WTC11 (cell line): ENCODE data around the gene TCF7. TPM values are rescaled to one million over a fixed set of nuclear protein-coding genes. Genes with fewer than 3 reads are reported as not detected.

Source experiments
- ATAC-seq: fragments of 200-7000 bp; cut with Tn5 transposase; 2 replicates; pipeline ENCODE4 v1.10.0; 2021; ENCODE audit warnings: mild to moderate bottlenecking, moderate library complexity
- CTCF ChIA-PET: fragments of 300-600 bp; sonication (Branson Sonifier 250); formaldehyde crosslinking; loops from one replicate; lab custom pipeline; 2021; ENCODE audit warnings: antibody characterized with exemption; lab: Charles Lee
- POLR2A ChIA-PET: fragments of 350-600 bp; sonication (Branson Sonifier 250); formaldehyde crosslinking; loops from one replicate; lab custom pipeline; 2021; ENCODE audit warnings: antibody characterized with exemption; lab: Charles Lee
- DNase-seq: peaks from one replicate; pipeline ENCODE4 v3.0.0; 2021; ENCODE audit warnings: low spot score
- H3K27ac Mint-ChIP-seq: 2 replicates; pipeline ENCODE4 v1.8.0; 2021; ENCODE audit warnings: mixed read lengths
- H3K27me3 Mint-ChIP-seq: 2 replicates; pipeline ENCODE4 v1.8.0; 2021; ENCODE audit warnings: low read depth, mild to moderate bottlenecking, moderate library complexity, mixed read lengths
- H3K36me3 Mint-ChIP-seq: 2 replicates; pipeline ENCODE4 v1.8.0; 2021; ENCODE audit warnings: mixed read lengths
- H3K4me1 Mint-ChIP-seq: 2 replicates; pipeline ENCODE4 v1.8.0; 2022; ENCODE audit warnings: mixed read lengths
- H3K4me3 Mint-ChIP-seq: 2 replicates; pipeline ENCODE4 v1.8.0; 2021; ENCODE audit warnings: mild to moderate bottlenecking, moderate library complexity, mixed read lengths
- H3K9me3 Mint-ChIP-seq: 2 replicates; pipeline ENCODE4 v1.8.0; 2021; ENCODE audit warnings: mixed read lengths
- CBFB ChIP-seq: sonication (generic); formaldehyde crosslinking; IDR thresholded peaks from 2 replicates; pipeline ENCODE4 v1.8.1; 2022; ENCODE audit warnings: mild to moderate bottlenecking, low read depth, missing genetic modification reagents
- FOXK1 ChIP-seq: sonication (generic); formaldehyde crosslinking; IDR thresholded peaks from 2 replicates; pipeline ENCODE4 v1.8.0; 2022; ENCODE audit warnings: mild to moderate bottlenecking, moderate library complexity, missing genetic modification reagents
- KAT7 ChIP-seq: sonication (generic); formaldehyde crosslinking; IDR thresholded peaks from 2 replicates; pipeline ENCODE4 v1.8.1; 2023; ENCODE audit warnings: missing genetic modification reagents, mild to moderate bottlenecking, borderline replicate concordance
- NFYB ChIP-seq: sonication (generic); formaldehyde crosslinking; conservative IDR thresholded peaks from 2 replicates; pipeline ENCODE4 v1.8.0; 2022; ENCODE audit warnings: low read depth, missing genetic modification reagents
- NR2C2 ChIP-seq: sonication (generic); formaldehyde crosslinking; IDR thresholded peaks from 2 replicates; pipeline ENCODE4 v1.8.0; 2022; ENCODE audit warnings: mild to moderate bottlenecking, missing genetic modification reagents
- NR3C1 ChIP-seq: sonication (generic); formaldehyde crosslinking; conservative IDR thresholded peaks from 2 replicates; pipeline ENCODE4 v1.8.1; 2023; ENCODE audit warnings: low read depth, mild to moderate bottlenecking, missing genetic modification reagents
- PRRX2 ChIP-seq: fragments of 250-450 bp; sonication (Bioruptor Pico); IDR thresholded peaks from 2 replicates; pipeline ENCODE4 v1.8.0; 2021; ENCODE audit warnings: mild to moderate bottlenecking
- RELA ChIP-seq: sonication (generic); formaldehyde crosslinking; IDR thresholded peaks from 2 replicates; pipeline ENCODE4 v1.8.1; 2022; ENCODE audit warnings: missing genetic modification reagents, mild to moderate bottlenecking, borderline replicate concordance
- TCF7 ChIP-seq: sonication (generic); formaldehyde crosslinking; IDR thresholded peaks from 2 replicates; pipeline ENCODE4 v1.8.0; 2022; ENCODE audit warnings: mild to moderate bottlenecking, low read depth, missing genetic modification reagents, moderate library complexity
- ZNF121 ChIP-seq: sonication (generic); formaldehyde crosslinking; IDR thresholded peaks from 2 replicates; pipeline ENCODE4 v1.8.0; 2023; ENCODE audit warnings: missing genetic modification reagents
- ZNF232 ChIP-seq: sonication (generic); formaldehyde crosslinking; IDR thresholded peaks from 2 replicates; pipeline ENCODE4 v1.8.0; 2022; ENCODE audit warnings: mild to moderate bottlenecking, missing genetic modification reagents
- ZNF317 ChIP-seq: sonication (generic); formaldehyde crosslinking; IDR thresholded peaks from 2 replicates; pipeline ENCODE4 v1.8.1; 2023; ENCODE audit warnings: low read depth, mild to moderate bottlenecking, moderate library complexity, missing genetic modification reagents, borderline replicate concordance
- ZNF416 ChIP-seq: fragments of 250-450 bp; sonication (Bioruptor Pico); IDR thresholded peaks from 2 replicates; pipeline ENCODE4 v1.9.0; 2021; ENCODE audit warnings: mild to moderate bottlenecking, inconsistent platforms
- ZNF671 ChIP-seq: fragments of 250-450 bp; sonication (Bioruptor Pico); IDR thresholded peaks from 2 replicates; pipeline ENCODE4 v1.8.0; 2021; ENCODE audit warnings: mild to moderate bottlenecking
- total RNA-seq: library from RNA; stranded (reverse); gene quantifications from 3 replicates; pipeline ENCODE4 v1.2.3, GENCODE V29; 2021
- TF ChIP-seq, protein P1 (sequence below): sonication (generic); formaldehyde crosslinking; IDR thresholded peaks from 2 replicates; pipeline ENCODE4 v1.8.1; 2023; ENCODE audit warnings: mild to moderate bottlenecking, missing genetic modification reagents, borderline replicate concordance
- TF ChIP-seq, protein P2 (sequence below): fragments of 250-450 bp; sonication (Bioruptor Pico); IDR thresholded peaks from 2 replicates; pipeline ENCODE4 v1.9.0; 2021; ENCODE audit warnings: mild to moderate bottlenecking
- TF ChIP-seq, protein P3 (sequence below): sonication (generic); formaldehyde crosslinking; IDR thresholded peaks from 2 replicates; pipeline ENCODE4 v1.8.1; 2023; ENCODE audit warnings: mild to moderate bottlenecking, missing genetic modification reagents, moderate library complexity
- TF ChIP-seq, protein P4 (sequence below): sonication (generic); formaldehyde crosslinking; IDR thresholded peaks from 2 replicates; pipeline ENCODE4 v1.8.1; 2022; ENCODE audit warnings: low read depth, missing genetic modification reagents, borderline replicate concordance
- TF ChIP-seq, protein P5 (sequence below): fragments of 250-450 bp; sonication (Bioruptor Pico); IDR thresholded peaks from 2 replicates; pipeline ENCODE4 v1.9.0; 2021; ENCODE audit warnings: mild to moderate bottlenecking
- TF ChIP-seq, protein P6 (sequence below): sonication (generic); formaldehyde crosslinking; IDR thresholded peaks from 2 replicates; pipeline ENCODE4 v1.8.0; 2022; ENCODE audit warnings: mild to moderate bottlenecking, missing genetic modification reagents

Gene TCF7
- total RNA-seq, 1 experiment from 2014 or later = 11.3 TPM

DNA sequence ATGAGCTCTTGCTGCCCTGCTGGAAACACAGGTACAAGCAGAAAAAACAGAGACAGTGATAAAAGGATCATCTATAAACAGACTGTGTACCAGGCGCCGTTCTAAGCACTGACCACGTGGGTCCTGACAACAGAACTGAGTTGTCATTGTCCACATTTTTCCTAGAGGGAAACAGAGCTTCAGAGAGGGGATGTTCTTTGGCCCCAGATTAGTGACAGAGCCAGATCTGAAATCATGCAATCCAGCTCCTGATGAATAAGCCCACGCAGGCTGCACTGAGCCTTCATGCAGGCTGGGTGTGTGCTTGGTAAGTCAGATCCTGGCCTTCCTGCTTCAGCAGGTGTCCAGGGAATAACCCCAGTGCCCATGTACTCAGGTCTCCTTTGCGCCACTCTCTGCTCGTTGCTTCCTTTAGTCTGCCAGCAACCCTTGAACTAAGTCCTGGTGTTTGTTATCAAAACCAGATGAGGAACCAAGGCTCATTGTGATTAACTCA is 22.8 kb upstream of the TCF7 start (continued):
- TF ChIP-seq, protein P1, sequence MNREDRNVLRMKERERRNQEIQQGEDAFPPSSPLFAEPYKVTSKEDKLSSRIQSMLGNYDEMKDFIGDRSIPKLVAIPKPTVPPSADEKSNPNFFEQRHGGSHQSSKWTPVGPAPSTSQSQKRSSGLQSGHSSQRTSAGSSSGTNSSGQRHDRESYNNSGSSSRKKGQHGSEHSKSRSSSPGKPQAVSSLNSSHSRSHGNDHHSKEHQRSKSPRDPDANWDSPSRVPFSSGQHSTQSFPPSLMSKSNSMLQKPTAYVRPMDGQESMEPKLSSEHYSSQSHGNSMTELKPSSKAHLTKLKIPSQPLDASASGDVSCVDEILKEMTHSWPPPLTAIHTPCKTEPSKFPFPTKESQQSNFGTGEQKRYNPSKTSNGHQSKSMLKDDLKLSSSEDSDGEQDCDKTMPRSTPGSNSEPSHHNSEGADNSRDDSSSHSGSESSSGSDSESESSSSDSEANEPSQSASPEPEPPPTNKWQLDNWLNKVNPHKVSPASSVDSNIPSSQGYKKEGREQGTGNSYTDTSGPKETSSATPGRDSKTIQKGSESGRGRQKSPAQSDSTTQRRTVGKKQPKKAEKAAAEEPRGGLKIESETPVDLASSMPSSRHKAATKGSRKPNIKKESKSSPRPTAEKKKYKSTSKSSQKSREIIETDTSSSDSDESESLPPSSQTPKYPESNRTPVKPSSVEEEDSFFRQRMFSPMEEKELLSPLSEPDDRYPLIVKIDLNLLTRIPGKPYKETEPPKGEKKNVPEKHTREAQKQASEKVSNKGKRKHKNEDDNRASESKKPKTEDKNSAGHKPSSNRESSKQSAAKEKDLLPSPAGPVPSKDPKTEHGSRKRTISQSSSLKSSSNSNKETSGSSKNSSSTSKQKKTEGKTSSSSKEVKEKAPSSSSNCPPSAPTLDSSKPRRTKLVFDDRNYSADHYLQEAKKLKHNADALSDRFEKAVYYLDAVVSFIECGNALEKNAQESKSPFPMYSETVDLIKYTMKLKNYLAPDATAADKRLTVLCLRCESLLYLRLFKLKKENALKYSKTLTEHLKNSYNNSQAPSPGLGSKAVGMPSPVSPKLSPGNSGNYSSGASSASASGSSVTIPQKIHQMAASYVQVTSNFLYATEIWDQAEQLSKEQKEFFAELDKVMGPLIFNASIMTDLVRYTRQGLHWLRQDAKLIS (CRISPR knock-in tag) = no peak
- no peak for TF ChIP-seq ZNF317 (CRISPR knock-in tag)
- no peak for TF ChIP-seq PRRX2 (CRISPR knock-in tag)
- TF ChIP-seq, all 79 proteins: peak for 0

DNA sequence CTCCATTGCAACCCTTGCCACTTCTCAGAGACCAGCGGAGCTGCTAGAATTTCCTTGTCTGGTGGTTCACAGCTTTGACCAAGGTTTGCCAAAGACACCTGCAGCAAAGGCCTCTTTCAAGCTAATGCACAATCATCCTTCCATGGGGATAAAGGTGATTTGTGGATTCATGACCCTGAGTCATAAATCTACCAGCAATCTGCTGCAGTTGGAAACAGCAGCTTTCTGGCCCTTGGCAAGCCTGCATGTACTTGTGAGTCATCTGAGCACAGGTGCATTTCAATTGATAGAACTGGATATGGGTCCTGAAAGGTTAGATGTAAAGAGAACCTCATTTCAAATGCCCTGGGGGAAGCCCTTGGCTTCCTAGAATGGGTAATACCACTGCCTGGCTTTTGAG is 21.6 kb upstream of the TCF7 start:
- ATAC-seq (no peak), DNase-seq (no peak)
- POLR2A ChIA-PET = no interaction called here
- peaks cover 23% of the 10 kb centered on the region for H3K4me1 Mint-ChIP-seq
- H3K27me3 Mint-ChIP-seq = peaks cover 24% of the 10 kb centered on the region
- CTCF ChIA-PET = interaction anchor here (2.4 kb wide), 1 partner anchor 53 kb away, joined by 13 read pairs; no protein-coding TSS in a partner anchor
- no peak overlapping the region for H3K4me3 Mint-ChIP-seq
- H3K9me3 Mint-ChIP-seq = no peaks in the 10 kb centered on the region
- H3K27ac Mint-ChIP-seq = no peak overlapping the region; the same call in 1 of the 2 replicates
- H3K36me3 Mint-ChIP-seq = no peaks in the 10 kb centered on the region
- TF ChIP-seq TCF7 (CRISPR knock-in tag) (no peak), CBFB (no peak), KAT7 (CRISPR knock-in tag) (no peak)
- TF ChIP-seq, protein P2, sequence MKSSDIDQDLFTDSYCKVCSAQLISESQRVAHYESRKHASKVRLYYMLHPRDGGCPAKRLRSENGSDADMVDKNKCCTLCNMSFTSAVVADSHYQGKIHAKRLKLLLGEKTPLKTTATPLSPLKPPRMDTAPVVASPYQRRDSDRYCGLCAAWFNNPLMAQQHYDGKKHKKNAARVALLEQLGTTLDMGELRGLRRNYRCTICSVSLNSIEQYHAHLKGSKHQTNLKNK = no peak
- TF ChIP-seq, protein P3, sequence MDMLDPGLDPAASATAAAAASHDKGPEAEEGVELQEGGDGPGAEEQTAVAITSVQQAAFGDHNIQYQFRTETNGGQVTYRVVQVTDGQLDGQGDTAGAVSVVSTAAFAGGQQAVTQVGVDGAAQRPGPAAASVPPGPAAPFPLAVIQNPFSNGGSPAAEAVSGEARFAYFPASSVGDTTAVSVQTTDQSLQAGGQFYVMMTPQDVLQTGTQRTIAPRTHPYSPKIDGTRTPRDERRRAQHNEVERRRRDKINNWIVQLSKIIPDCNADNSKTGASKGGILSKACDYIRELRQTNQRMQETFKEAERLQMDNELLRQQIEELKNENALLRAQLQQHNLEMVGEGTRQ = no peak
- TF ChIP-seq, protein P4, sequence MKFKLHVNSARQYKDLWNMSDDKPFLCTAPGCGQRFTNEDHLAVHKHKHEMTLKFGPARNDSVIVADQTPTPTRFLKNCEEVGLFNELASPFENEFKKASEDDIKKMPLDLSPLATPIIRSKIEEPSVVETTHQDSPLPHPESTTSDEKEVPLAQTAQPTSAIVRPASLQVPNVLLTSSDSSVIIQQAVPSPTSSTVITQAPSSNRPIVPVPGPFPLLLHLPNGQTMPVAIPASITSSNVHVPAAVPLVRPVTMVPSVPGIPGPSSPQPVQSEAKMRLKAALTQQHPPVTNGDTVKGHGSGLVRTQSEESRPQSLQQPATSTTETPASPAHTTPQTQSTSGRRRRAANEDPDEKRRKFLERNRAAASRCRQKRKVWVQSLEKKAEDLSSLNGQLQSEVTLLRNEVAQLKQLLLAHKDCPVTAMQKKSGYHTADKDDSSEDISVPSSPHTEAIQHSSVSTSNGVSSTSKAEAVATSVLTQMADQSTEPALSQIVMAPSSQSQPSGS (CRISPR knock-in tag) = no peak
- TF ChIP-seq, all 79 proteins: peak for 0

DNA sequence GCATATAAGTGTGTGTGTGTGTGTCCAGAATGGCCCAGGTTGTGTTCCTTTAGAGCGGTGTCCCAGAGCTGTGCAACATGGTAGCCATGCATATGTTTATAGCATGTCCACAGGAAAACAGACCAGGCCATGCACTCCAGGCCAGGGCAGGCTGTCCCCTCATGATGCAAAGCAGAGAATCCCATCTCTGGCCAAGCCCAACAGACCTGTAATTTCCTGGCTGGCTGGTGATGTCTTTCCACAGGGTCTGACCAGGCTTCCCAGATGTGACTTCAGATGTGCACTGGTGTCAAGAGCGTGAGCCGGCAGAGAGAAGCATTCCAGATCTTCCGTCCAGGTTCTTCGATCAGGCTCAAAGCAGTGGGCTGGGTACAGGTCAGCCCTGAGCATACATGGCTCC is 21.1 kb upstream of the TCF7 start:
- no peak for ATAC-seq

DNA sequence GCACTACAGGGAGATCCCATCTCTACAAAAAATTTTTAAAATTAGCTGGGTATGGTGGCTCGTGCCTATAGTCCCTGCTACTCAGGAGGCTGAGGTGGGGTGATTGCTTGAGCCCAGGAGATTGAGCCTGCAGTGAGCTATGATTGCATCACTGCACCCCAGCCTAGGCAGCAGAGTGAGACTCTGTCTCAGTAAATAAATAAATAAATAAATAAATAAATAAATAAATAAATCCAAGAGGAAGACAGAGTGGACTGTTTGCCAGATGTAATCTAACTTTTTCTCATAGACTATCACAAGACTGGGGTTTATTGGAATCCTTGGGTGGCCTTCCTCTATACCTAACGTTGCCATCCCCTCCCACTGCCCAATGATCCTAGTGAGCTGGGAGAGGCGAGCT is 19.2 kb upstream of the TCF7 start:
- peaks cover 35% of the 10 kb centered on the region for H3K4me1 Mint-ChIP-seq
- CTCF ChIA-PET = interaction anchor here (1.3 to 1.4 kb wide), 3 partner anchors 37 to 69 kb away, joined by 4 to 13 read pairs (median 4); no protein-coding TSS in a partner anchor
- TF ChIP-seq ZNF671 (CRISPR knock-in tag) (no peak), NR2C2 (CRISPR knock-in tag) (no peak), NR3C1 (CRISPR knock-in tag) (no peak), NFYB (CRISPR knock-in tag) (no peak), FOXK1 (CRISPR knock-in tag) (no peak), RELA (no peak), ZNF416 (no peak), ZNF232 (CRISPR knock-in tag) (no peak)
- TF ChIP-seq, protein P3 = no peak
- TF ChIP-seq, protein P5, sequence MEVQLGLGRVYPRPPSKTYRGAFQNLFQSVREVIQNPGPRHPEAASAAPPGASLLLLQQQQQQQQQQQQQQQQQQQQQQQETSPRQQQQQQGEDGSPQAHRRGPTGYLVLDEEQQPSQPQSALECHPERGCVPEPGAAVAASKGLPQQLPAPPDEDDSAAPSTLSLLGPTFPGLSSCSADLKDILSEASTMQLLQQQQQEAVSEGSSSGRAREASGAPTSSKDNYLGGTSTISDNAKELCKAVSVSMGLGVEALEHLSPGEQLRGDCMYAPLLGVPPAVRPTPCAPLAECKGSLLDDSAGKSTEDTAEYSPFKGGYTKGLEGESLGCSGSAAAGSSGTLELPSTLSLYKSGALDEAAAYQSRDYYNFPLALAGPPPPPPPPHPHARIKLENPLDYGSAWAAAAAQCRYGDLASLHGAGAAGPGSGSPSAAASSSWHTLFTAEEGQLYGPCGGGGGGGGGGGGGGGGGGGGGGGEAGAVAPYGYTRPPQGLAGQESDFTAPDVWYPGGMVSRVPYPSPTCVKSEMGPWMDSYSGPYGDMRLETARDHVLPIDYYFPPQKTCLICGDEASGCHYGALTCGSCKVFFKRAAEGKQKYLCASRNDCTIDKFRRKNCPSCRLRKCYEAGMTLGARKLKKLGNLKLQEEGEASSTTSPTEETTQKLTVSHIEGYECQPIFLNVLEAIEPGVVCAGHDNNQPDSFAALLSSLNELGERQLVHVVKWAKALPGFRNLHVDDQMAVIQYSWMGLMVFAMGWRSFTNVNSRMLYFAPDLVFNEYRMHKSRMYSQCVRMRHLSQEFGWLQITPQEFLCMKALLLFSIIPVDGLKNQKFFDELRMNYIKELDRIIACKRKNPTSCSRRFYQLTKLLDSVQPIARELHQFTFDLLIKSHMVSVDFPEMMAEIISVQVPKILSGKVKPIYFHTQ (CRISPR knock-in tag) = no peak
- TF ChIP-seq, protein P6, sequence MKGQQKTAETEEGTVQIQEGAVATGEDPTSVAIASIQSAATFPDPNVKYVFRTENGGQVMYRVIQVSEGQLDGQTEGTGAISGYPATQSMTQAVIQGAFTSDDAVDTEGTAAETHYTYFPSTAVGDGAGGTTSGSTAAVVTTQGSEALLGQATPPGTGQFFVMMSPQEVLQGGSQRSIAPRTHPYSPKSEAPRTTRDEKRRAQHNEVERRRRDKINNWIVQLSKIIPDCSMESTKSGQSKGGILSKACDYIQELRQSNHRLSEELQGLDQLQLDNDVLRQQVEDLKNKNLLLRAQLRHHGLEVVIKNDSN (CRISPR knock-in tag) = no peak

More for the DNA sequence above, 21.1 kb upstream of the TCF7 start:
- Mint-ChIP-seq H3K4me3 (no peak overlapping the region), H3K36me3 (no peaks in the 10 kb centered on the region), H3K4me1 (peaks cover 23% of the 10 kb centered on the region), H3K9me3 (no peaks in the 10 kb centered on the region), H3K27ac (no peak overlapping the region), H3K27me3 (peaks cover 27% of the 10 kb centered on the region)
- POLR2A ChIA-PET = no interaction called here
- no peak for DNase-seq
- TF ChIP-seq ZNF121 = no peak
- CTCF ChIA-PET = interaction anchor here (1.0 to 2.4 kb wide), 2 partner anchors 54 to 196 kb away, joined by 4 to 13 read pairs; no protein-coding TSS in a partner anchor

More for the DNA sequence above, 19.2 kb upstream of the TCF7 start:
- H3K27ac Mint-ChIP-seq = no peak overlapping the region; the same call in 1 of the 2 replicates
- no peaks in the 10 kb centered on the region for H3K9me3 Mint-ChIP-seq
- POLR2A ChIA-PET = no interaction called here
- peaks cover 45% of the 10 kb centered on the region for H3K27me3 Mint-ChIP-seq
- no peak for DNase-seq
- ATAC-seq = no peak
- H3K36me3 Mint-ChIP-seq = no peaks in the 10 kb centered on the region
- no peak overlapping the region for H3K4me3 Mint-ChIP-seq
